ENCODE results near the gene GABBR2. TPM values are rescaled to one million over a fixed set of nuclear protein-coding genes. Genes with fewer than 3 reads are reported as not detected.
"Not testable (repeated sequence)": the region's sequence is repeated elsewhere in the genome, so short reads cannot be mapped to it uniquely, and the experiment has no call there.

The GABBR2 gene
- total and polyA plus RNA-seq, 12 donors = 0.17 to 9.0 (median 3.7) TPM

DNA sequence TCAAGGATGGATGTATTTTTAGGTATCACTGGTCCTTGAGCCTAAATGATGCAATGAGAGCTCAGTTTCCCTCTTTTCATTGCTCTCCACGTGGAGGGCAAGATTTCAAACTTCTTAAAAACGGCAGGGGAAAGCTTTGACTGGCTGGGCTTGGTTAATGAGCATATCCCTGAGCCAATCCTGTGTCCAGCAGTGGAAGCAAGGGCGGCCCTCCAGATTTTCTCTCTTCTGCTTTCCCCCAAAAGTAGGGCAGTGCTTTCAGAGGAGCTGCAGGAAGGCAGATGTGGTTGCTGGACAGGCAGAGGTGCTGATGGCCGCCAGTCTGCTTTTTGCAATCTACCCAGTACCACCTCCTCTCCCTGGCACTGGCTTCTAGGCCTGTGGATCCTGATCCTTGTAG, 423.3 kb downstream of the GABBR2 start:
- intact Hi-C loops (cut with DNase I) = no loop called here
- no peak overlapping the region for H3K4me3 ChIP-seq
- H3K27ac ChIP-seq = no peak overlapping the region
- H3K9me3 ChIP-seq (replicated peaks in 1 of 3) = no peaks in the 10 kb centered on the region
- peaks cover 6% of the 10 kb centered on the region for H3K27me3 ChIP-seq
- TF ChIP-seq POLR2A (IDR thresholded peaks at IDR 0.05) = no peak
- TF ChIP-seq, protein P1, sequence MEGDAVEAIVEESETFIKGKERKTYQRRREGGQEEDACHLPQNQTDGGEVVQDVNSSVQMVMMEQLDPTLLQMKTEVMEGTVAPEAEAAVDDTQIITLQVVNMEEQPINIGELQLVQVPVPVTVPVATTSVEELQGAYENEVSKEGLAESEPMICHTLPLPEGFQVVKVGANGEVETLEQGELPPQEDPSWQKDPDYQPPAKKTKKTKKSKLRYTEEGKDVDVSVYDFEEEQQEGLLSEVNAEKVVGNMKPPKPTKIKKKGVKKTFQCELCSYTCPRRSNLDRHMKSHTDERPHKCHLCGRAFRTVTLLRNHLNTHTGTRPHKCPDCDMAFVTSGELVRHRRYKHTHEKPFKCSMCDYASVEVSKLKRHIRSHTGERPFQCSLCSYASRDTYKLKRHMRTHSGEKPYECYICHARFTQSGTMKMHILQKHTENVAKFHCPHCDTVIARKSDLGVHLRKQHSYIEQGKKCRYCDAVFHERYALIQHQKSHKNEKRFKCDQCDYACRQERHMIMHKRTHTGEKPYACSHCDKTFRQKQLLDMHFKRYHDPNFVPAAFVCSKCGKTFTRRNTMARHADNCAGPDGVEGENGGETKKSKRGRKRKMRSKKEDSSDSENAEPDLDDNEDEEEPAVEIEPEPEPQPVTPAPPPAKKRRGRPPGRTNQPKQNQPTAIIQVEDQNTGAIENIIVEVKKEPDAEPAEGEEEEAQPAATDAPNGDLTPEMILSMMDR (IDR thresholded peaks at IDR 0.05) = no peak
- WGBS, 4 donors = 63 to 80% (median 73%) methylated on average over 3 to 4 of the region's 4 CpGs
- no peaks in the 10 kb centered on the region for H3K36me3 ChIP-seq (replicated peaks in 1 of 2)
- DNase-seq = no peak
- no peaks in the 10 kb centered on the region for H3K4me1 ChIP-seq (replicated peaks in 1 of 2)

DNA sequence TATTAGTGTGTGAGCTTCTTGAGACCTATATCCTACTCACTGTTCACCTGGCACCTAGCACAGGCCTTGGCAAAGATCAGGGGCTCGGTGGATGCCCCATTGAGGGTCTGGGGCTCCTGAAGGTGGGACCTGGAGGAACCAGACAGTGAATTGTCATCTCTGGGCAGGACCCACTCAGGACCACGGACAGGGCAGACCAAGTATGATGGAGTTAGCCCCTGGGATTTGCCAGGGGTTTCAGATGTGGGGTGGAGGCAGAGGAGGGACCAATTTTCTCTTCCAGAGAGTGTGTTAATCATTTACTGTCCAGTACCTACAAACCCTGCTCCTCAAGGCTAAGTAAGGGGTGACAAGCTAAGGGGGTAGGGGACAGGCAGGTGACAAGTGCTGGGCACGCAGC, 424.0 kb downstream of the GABBR2 start:
- Histone ChIP-seq H3K27me3 (peaks cover 10% of the 10 kb centered on the region), H3K4me3 (no peak overlapping the region), H3K36me3 (replicated peaks in 1 of 2) (no peaks in the 10 kb centered on the region), H3K27ac (no peak overlapping the region), H3K9me3 (replicated peaks in 1 of 3) (no peaks in the 10 kb centered on the region), H3K4me1 (replicated peaks in 1 of 2) (no peaks in the 10 kb centered on the region)
- TF ChIP-seq, protein P1 (IDR thresholded peaks at IDR 0.05) = no peak
- TF ChIP-seq POLR2A (IDR thresholded peaks at IDR 0.05) = no peak
- intact Hi-C loops (cut with DNase I) = no loop called here
- no peak for DNase-seq
- 72 to 100% (median 84%) methylated on average over 1 to 3 of the region's 3 CpGs for WGBS, 4 donors

DNA sequence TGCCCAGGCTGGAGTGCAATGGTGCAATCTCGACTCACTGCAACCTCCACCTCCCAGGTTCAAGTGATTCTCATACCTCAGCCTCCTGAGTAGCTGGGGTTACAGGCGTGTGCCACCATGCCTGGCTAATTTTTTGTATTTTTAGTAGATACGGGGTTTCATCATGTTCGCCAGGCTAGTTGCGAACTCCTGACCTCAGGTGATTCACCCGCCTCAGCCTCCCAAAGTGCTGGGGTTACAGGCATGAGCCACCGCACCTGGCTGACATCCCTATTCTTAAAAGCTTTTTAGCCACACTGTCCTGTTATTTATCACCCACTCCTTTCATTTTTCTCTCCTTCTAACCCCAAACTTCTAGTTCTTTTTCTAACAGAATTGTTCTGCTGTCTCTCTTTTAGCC, 425.6 kb downstream of the GABBR2 start:
- WGBS, 4 donors = 76 to 86% (median 79%) methylated on average over 7 of the region's 7 CpGs
- H3K36me3 ChIP-seq (replicated peaks in 1 of 2); H3K9me3 ChIP-seq (replicated peaks in 1 of 3); H3K27ac ChIP-seq; H3K4me3 ChIP-seq; intact Hi-C loops (cut with DNase I); H3K4me1 ChIP-seq (replicated peaks in 1 of 2); DNase-seq: not testable (repeated sequence)
- H3K27me3 ChIP-seq = peaks cover 10% of the 10 kb centered on the region

DNA sequence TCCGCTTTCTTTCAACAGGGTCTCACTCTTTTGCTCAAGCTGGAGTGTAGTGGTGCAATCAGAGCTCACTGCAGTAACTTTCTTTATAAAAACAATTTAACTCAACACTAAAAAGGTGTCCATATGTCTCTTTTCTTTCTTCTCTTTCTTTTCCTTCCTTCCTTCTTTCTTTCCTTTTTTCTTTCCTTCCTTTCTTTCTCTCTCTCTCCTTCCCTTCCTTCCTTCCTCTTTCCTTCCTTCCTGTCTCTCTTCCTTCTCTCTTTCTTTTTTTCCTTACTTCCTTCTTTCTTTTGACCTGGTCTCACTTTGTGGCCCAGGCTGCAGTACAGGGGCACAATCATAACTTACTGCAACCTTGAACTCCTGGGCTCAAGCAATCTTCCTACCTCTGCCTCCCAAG, 427.5 kb downstream of the GABBR2 start:
- Histone ChIP-seq H3K36me3 (replicated peaks in 1 of 2) (no peaks in the 10 kb centered on the region), H3K4me3 (no peak overlapping the region), H3K9me3 (replicated peaks in 1 of 3) (no peaks in the 10 kb centered on the region), H3K4me1 (replicated peaks in 1 of 2) (no peaks in the 10 kb centered on the region), H3K27me3 (peaks cover 10% of the 10 kb centered on the region), H3K27ac (no peak overlapping the region)
- no peak for TF ChIP-seq POLR2A (IDR thresholded peaks at IDR 0.05)
- TF ChIP-seq, protein P1 (IDR thresholded peaks at IDR 0.05) = no peak
- 92 to 98% (median 92%) methylated on average over 1 of the region's 1 CpG for WGBS, 4 donors
- DNase-seq = no peak
- intact Hi-C loops (cut with DNase I) = no loop called here

DNA sequence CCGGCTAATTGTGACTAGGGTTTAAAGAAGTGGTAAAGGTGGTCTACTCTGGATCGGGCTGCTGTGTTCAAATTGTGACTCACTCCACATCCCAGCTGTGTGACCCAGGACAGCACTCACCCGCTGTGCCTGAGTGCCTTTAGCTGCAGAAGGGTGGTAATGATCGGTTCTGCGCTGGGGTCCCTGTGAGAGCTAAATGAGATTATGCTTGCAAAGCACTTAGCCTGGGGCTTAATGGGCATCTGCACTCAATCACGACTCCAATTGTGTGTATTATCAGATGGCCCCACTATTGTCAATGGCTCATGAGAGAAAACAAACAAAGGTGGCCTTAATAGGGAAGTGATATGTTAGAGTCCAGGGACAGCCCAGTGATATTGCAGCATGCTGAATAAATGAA, 428.2 kb downstream of the GABBR2 start:
- Histone ChIP-seq H3K27ac (no peak overlapping the region), H3K9me3 (replicated peaks in 1 of 3) (no peaks in the 10 kb centered on the region), H3K4me3 (no peak overlapping the region), H3K36me3 (replicated peaks in 1 of 2) (no peaks in the 10 kb centered on the region), H3K27me3 (peaks cover 10% of the 10 kb centered on the region), H3K4me1 (replicated peaks in 1 of 2) (no peaks in the 10 kb centered on the region)
- intact Hi-C loops (cut with DNase I) = no loop called here
- TF ChIP-seq POLR2A (IDR thresholded peaks at IDR 0.05) = no peak
- TF ChIP-seq, protein P1 (IDR thresholded peaks at IDR 0.05) = no peak
- peak in 2 of 7 donors; percentile 33 to 92 for DNase-seq
- 49 to 81% (median 72%) methylated on average over 6 of the region's 6 CpGs for WGBS, 4 donors

Data from adrenal gland (tissue), 12 donors.